HepG2 (cell line): ENCODE results near the gene CHADL. TPM values are rescaled to one million over a fixed set of nuclear protein-coding genes. Genes with fewer than 3 reads are reported as not detected.

Experiments used
- KLF9 ChIP-seq: IDR thresholded peaks from 2 replicates; pipeline ENCODE4 v1.6.1; 2016; ENCODE audit warnings: low read depth
- MED13 ChIP-seq: sonication (generic); formaldehyde crosslinking; IDR thresholded peaks from 2 replicates; pipeline ENCODE4 v1.5.0; 2020; ENCODE audit warnings: missing genetic modification reagents
- MED8 ChIP-seq: sonication (generic); formaldehyde crosslinking; IDR thresholded peaks from 2 replicates; pipeline ENCODE4 v1.8.1; 2023; ENCODE audit warnings: mild to moderate bottlenecking, missing genetic modification reagents; ENCODE audit not compliant: insufficient replicate concordance
- MYPOP ChIP-seq: sonication (generic); formaldehyde crosslinking; IDR thresholded peaks from 2 replicates; pipeline ENCODE4 v1.8.1; 2023; ENCODE audit warnings: mild to moderate bottlenecking, moderate library complexity, missing genetic modification reagents
- PRDM4 ChIP-seq: sonication (generic); formaldehyde crosslinking; IDR thresholded peaks from 2 replicates; pipeline ENCODE4 v1.9.0; 2021; ENCODE audit warnings: missing genetic modification reagents, borderline replicate concordance
- RERE ChIP-seq: IDR thresholded peaks from 2 replicates; pipeline ENCODE4 v1.6.1; 2016; ENCODE audit warnings: low read depth, missing genetic modification reagents, missing compliant biosample characterization
- SMAD1 ChIP-seq: sonication (generic); formaldehyde crosslinking; IDR thresholded peaks from 2 replicates; pipeline ENCODE4 v1.4.0; 2020; ENCODE audit warnings: missing genetic modification reagents, low read depth, mild to moderate bottlenecking, borderline replicate concordance
- TRIM22 ChIP-seq: fragments of 450-650 bp; IDR thresholded peaks from 2 replicates; pipeline ENCODE4 v1.6.1; 2017
- ZBTB3 ChIP-seq: sonication (generic); formaldehyde crosslinking; IDR thresholded peaks from 2 replicates; pipeline ENCODE4 v1.4.0; 2020; ENCODE audit warnings: low read depth, mild to moderate bottlenecking, moderate library complexity, missing genetic modification reagents, borderline replicate concordance
- ZFP36L2 ChIP-seq: sonication (generic); formaldehyde crosslinking; IDR thresholded peaks from 2 replicates; pipeline ENCODE4 v1.4.0; 2020; ENCODE audit warnings: missing genetic modification reagents
- ZNF234 ChIP-seq: sonication (generic); formaldehyde crosslinking; conservative IDR thresholded peaks from 2 replicates; pipeline ENCODE4 v1.5.1; 2020; ENCODE audit warnings: mild to moderate bottlenecking, missing genetic modification reagents
- ZNF276 ChIP-seq: sonication (generic); formaldehyde crosslinking; IDR thresholded peaks from 2 replicates; pipeline ENCODE4 v1.4.0; 2020; ENCODE audit warnings: mild to moderate bottlenecking, low read depth, missing genetic modification reagents
- ZNF577 ChIP-seq: sonication (generic); formaldehyde crosslinking; IDR thresholded peaks from 2 replicates; pipeline ENCODE4 v1.4.0; 2020; ENCODE audit warnings: mild to moderate bottlenecking, low read depth, missing genetic modification reagents, borderline replicate concordance
- ZNF607 ChIP-seq: sonication (generic); formaldehyde crosslinking; IDR thresholded peaks from 2 replicates; pipeline ENCODE4 v1.5.1; 2020; ENCODE audit warnings: missing genetic modification reagents, mild to moderate bottlenecking, borderline replicate concordance
- ZNF768 ChIP-seq: sonication (generic); formaldehyde crosslinking; IDR thresholded peaks from 2 replicates; pipeline ENCODE4 v1.4.0; 2020; ENCODE audit warnings: missing genetic modification reagents
- polyA plus RNA-seq, 8 experiments: library from polyadenylated mRNA; depleted of rRNA in 3 of 8; stranded (reverse) in 7 of 8; unstranded in 1 of 8; fragments of >200 nt; fragmentation: Illumina TruSeq in 4 of 8; extraction: Trizol in 4 of 8; gene quantifications; 2 replicates each; pipeline versions ENCODE4 v1.2.1 to v1.2.3, GENCODE V29; 2011 to 2016; ENCODE audit warnings: low read depth in 4 of 8, missing spikeins in 1 of 8, mixed read lengths in 1 of 8; ENCODE audit not compliant: insufficient read depth in 1 of 8
- total RNA-seq, 5 experiments: library from RNA; depleted of rRNA; stranded (reverse); fragments of >200 nt; fragmentation: Illumina TruSeq; extraction: Trizol; gene quantifications; 2 replicates each; pipeline ENCODE4 v1.2.3, GENCODE V29; 2016; ENCODE audit warnings: low read depth in 1 of 5

The CHADL gene
- total and polyA plus RNA-seq, 2 of the 13 experiments (the other 11 are each of a cell fraction or from before 2014, with no cell fraction given) = 2.8 to 8.1 TPM

- TF ChIP-seq SMAD1 (CRISPR knock-in tag) (no peak), KLF9 (CRISPR knock-in tag) (no peak), ZNF577 (CRISPR knock-in tag) (no peak), TRIM22 (no peak), MED8 (CRISPR knock-in tag) (no peak), ZNF276 (CRISPR knock-in tag) (no peak), PRDM4 (no peak), ZNF768 (CRISPR knock-in tag) (no peak; the same call in 1 of the 2 replicates), MYPOP (0 out of 2 replicates have a peak, but pooled peaks have one; percentile 46), ZFP36L2 (CRISPR knock-in tag) (no peak), ZNF607 (no peak), MED13 (CRISPR knock-in tag) (0 out of 2 replicates have a peak, but pooled peaks have one; percentile 19), RERE (CRISPR knock-in tag) (no peak), ZNF234 (CRISPR knock-in tag) (no peak), ZBTB3 (no peak)
These were observed 45.3 kb upstream of the CHADL start, which contains the start of gene RANGAP1 (continued) for GRCh38 chr22:41285820-41286638.
